Hepatocyte (in vitro differentiated cells): ENCODE measurements around the gene TBX18. TPM values are rescaled to one million over a fixed set of nuclear protein-coding genes. Genes with fewer than 3 reads are reported as not detected.

Experiments
- DNase-seq: peaks from one replicate; pipeline ENCODE4 v3.0.0-alpha.2; 2016; ENCODE audit warnings: low spot score
- H2AFZ ChIP-seq: fragments of 200-600 bp; sonication (generic); 2 replicates; pipeline ENCODE4 v1.6.0; 2016; ENCODE audit warnings: antibody characterized with exemption, mild to moderate bottlenecking
- H3K27ac ChIP-seq: fragments of 200-600 bp; sonication (generic); 2 replicates; pipeline ENCODE4 v1.5.1; 2016; ENCODE audit warnings: mild to moderate bottlenecking
- H3K27me3 ChIP-seq: fragments of 200-600 bp; sonication (generic); 2 replicates; pipeline ENCODE4 v1.6.1; 2016
- H3K36me3 ChIP-seq: fragments of 200-600 bp; sonication (generic); replicated peaks from 2 replicates; pipeline ENCODE4 v1.5.1; 2016; ENCODE audit warnings: low read depth; ENCODE audit not compliant: insufficient read depth
- H3K4me1 ChIP-seq: fragments of 200-600 bp; sonication (generic); 2 replicates; pipeline ENCODE4 v1.5.1; 2016; ENCODE audit warnings: mild to moderate bottlenecking, moderate library complexity; ENCODE audit not compliant: insufficient read depth
- H3K4me2 ChIP-seq: fragments of 200-600 bp; sonication (generic); 2 replicates; pipeline ENCODE4 v1.6.0; 2016
- H3K4me3 ChIP-seq: fragments of 200-600 bp; sonication (generic); 2 replicates; pipeline ENCODE4 v1.5.1; 2016; ENCODE audit warnings: mild to moderate bottlenecking
- H3K79me2 ChIP-seq: fragments of 200-600 bp; sonication (generic); 2 replicates; pipeline ENCODE4 v1.6.0; 2017; ENCODE audit warnings: mild to moderate bottlenecking
- H3K9me2 ChIP-seq: fragments of 200-600 bp; sonication (generic); replicated peaks from 2 replicates; pipeline ENCODE4 v1.6.0; 2017; ENCODE audit warnings: mild to moderate bottlenecking; ENCODE audit not compliant: insufficient read depth
- H3K9me3 ChIP-seq: fragments of 200-600 bp; sonication (generic); 2 replicates; pipeline ENCODE4 v1.5.1; 2016; ENCODE audit warnings: low read depth, mild to moderate bottlenecking
- H4K20me1 ChIP-seq: fragments of 200-600 bp; sonication (generic); 2 replicates; pipeline ENCODE4 v1.6.0; 2016; ENCODE audit warnings: mild to moderate bottlenecking; ENCODE audit not compliant: insufficient read depth, poor library complexity, severe bottlenecking
- CTCF ChIP-seq: fragments of 200-600 bp; sonication (generic); IDR thresholded peaks from 2 replicates; pipeline ENCODE4 v1.5.1; 2016; ENCODE audit warnings: antibody characterized with exemption, mild to moderate bottlenecking; ENCODE audit not compliant: poor library complexity
- EZH2 ChIP-seq: fragments of 200-600 bp; sonication (generic); IDR thresholded peaks from 2 replicates; pipeline ENCODE4 v1.6.1; 2016; ENCODE audit warnings: antibody characterized with exemption, mild to moderate bottlenecking, borderline replicate concordance
- EZH2phosphoT487 ChIP-seq: fragments of 200-600 bp; sonication (generic); IDR thresholded peaks from one replicate; pipeline ENCODE4 v1.6.1; 2018; ENCODE audit warnings: antibody characterized with exemption, mild to moderate bottlenecking, low read depth, moderate library complexity; ENCODE audit not compliant: unreplicated experiment, severe bottlenecking
- WGBS: methylation state at CpG from one replicate; pipeline ENCODE4 v1.1.6; 2016; ENCODE audit warnings: low lambda C conversion rate; ENCODE audit errors: missing lambda C conversion rate; 5-methylcytosine and 5-hydroxymethylcytosine counted together
- polyA plus RNA-seq: library from polyadenylated mRNA; unstranded; fragments of >200 nt; fragmentation: Nextera tagmentation; extraction: Ambion mirVana; gene quantifications from 2 replicates; pipeline ENCODE4 v1.2.1, GENCODE V29; 2016
- total RNA-seq: library from RNA; depleted of rRNA; stranded (reverse); fragments of >200 nt; gene quantifications from 2 replicates; pipeline ENCODE4 v1.2.3, GENCODE V29; 2014

Gene TBX18
- total and polyA plus RNA-seq, 2 experiments from 2014 or later, result 0.37 to 1.3 TPM

- Histone ChIP-seq H3K4me3 (no peak overlapping the region), H3K4me1 (no peaks in the 10 kb centered on the region), H3K4me2 (no peak overlapping the region), H3K27me3 (peaks cover 33% of the 10 kb centered on the region), H3K79me2 (no peaks in the 10 kb centered on the region), H4K20me1 (no peaks in the 10 kb centered on the region), H3K36me3 (no peaks in the 10 kb centered on the region), H3K9me2 (no peaks in the 10 kb centered on the region), H3K27ac (no peak overlapping the region), H2AFZ (no peak overlapping the region), H3K9me3 (no peaks in the 10 kb centered on the region)
- DNase-seq, result no peak
- no peak for TF ChIP-seq EZH2phosphoT487
- TF ChIP-seq EZH2, result no peak
- no peak for TF ChIP-seq CTCF
- 83% methylated on average over 7 of the region's 7 CpGs for WGBS
Measured at GRCh38 chr6:84756466-84756865, 7.9 kb downstream of the TBX18 start.

GRCh38 chr6:84753173-84753572 is 11.2 kb downstream of the TBX18 start:
- Histone ChIP-seq H3K9me2 (no peaks in the 10 kb centered on the region), H3K27ac (no peak overlapping the region), H3K9me3 (no peaks in the 10 kb centered on the region), H3K4me3 (no peak overlapping the region), H3K27me3 (peaks cover 5% of the 10 kb centered on the region), H3K79me2 (no peaks in the 10 kb centered on the region), H2AFZ (no peak overlapping the region), H3K4me1 (no peaks in the 10 kb centered on the region), H3K4me2 (no peak overlapping the region), H3K36me3 (no peaks in the 10 kb centered on the region), H4K20me1 (no peaks in the 10 kb centered on the region)
- DNase-seq, result no peak
- TF ChIP-seq EZH2phosphoT487, result no peak
- TF ChIP-seq EZH2, result no peak
- no peak for TF ChIP-seq CTCF
- WGBS, result 81% methylated on average over 1 of the region's 1 CpG

GRCh38 chr6:84752118-84752850 is 12.1 kb downstream of the TBX18 start:
- Histone ChIP-seq H3K4me1 (no peaks in the 10 kb centered on the region), H3K79me2 (no peaks in the 10 kb centered on the region), H3K9me3 (no peaks in the 10 kb centered on the region)

More at GRCh38 chr6:84752118-84752850, 12.1 kb downstream of the TBX18 start:
- Histone ChIP-seq H4K20me1 (no peaks in the 10 kb centered on the region), H3K4me3 (no peak overlapping the region), H3K36me3 (no peaks in the 10 kb centered on the region), H3K27me3 (peaks cover 2% of the 10 kb centered on the region), H3K4me2 (no peak overlapping the region), H3K9me2 (no peaks in the 10 kb centered on the region), H2AFZ (no peak overlapping the region), H3K27ac (no peak overlapping the region)
- 83% methylated on average over 5 of the region's 5 CpGs for WGBS
- no peak for DNase-seq
- TF ChIP-seq CTCF (no peak), EZH2 (no peak), EZH2phosphoT487 (no peak)
